Neural progenitor cell (in vitro differentiated cells): ENCODE data around the gene SWAP70. TPM values are rescaled to one million over a fixed set of nuclear protein-coding genes. Genes with fewer than 3 reads are reported as not detected.
A peak's percentile ranks its signal among the peaks of the same experiment; 100 is the strongest.

Source experiments
- DNase-seq: peaks from one replicate; pipeline ENCODE4 v3.0.0-alpha.2; 2016; ENCODE audit warnings: low spot score
- H2AFZ ChIP-seq: fragments of 200-600 bp; sonication (generic); replicated peaks from 2 replicates; pipeline ENCODE4 v1.6.1; 2016; ENCODE audit warnings: antibody characterized with exemption
- H3F3A ChIP-seq: fragments of 200-600 bp; sonication (generic); 2 replicates; pipeline ENCODE4 v1.6.1; 2016; ENCODE audit warnings: antibody characterized with exemption, low read depth
- H3K27ac ChIP-seq: fragments of 200-600 bp; sonication (generic); 2 replicates; pipeline ENCODE4 v1.5.1; 2016; ENCODE audit warnings: mild to moderate bottlenecking
- H3K27me3 ChIP-seq: fragments of 200-600 bp; sonication (generic); 2 replicates; pipeline ENCODE4 v1.6.1; 2016; ENCODE audit warnings: mild to moderate bottlenecking, moderate library complexity
- H3K36me3 ChIP-seq: fragments of 200-600 bp; sonication (generic); 2 replicates; pipeline ENCODE4 v1.5.1; 2016
- H3K4me1 ChIP-seq: fragments of 200-600 bp; sonication (generic); 2 replicates; pipeline ENCODE4 v1.6.1; 2016; ENCODE audit warnings: mixed run types
- H3K4me2 ChIP-seq: fragments of 200-600 bp; sonication (generic); 2 replicates; pipeline ENCODE4 v1.6.1; 2016
- H3K4me3 ChIP-seq: fragments of 200-600 bp; sonication (generic); 2 replicates; pipeline ENCODE4 v1.5.1; 2016
- H3K79me2 ChIP-seq: fragments of 200-600 bp; sonication (generic); 2 replicates; pipeline ENCODE4 v1.6.1; 2016; ENCODE audit warnings: low read depth
- H3K9ac ChIP-seq: fragments of 200-600 bp; sonication (generic); 2 replicates; pipeline ENCODE4 v1.6.1; 2016
- H3K9me3 ChIP-seq: fragments of 200-600 bp; sonication (generic); 2 replicates; pipeline ENCODE4 v1.5.1; 2016; ENCODE audit warnings: low read depth
- H4K20me1 ChIP-seq: fragments of 200-600 bp; sonication (generic); 2 replicates; pipeline ENCODE4 v1.6.1; 2016; ENCODE audit warnings: low read depth
- H3K27ac Mint-ChIP-seq: 3 replicates; pipeline ENCODE4 v1.8.0; 2021; ENCODE audit warnings: mixed read lengths
- H3K27me3 Mint-ChIP-seq: 2 replicates; pipeline ENCODE4 v1.8.0; 2022; ENCODE audit warnings: low read depth, mild to moderate bottlenecking, inconsistent platforms, moderate library complexity, mixed read lengths; ENCODE audit not compliant: insufficient read depth
- H3K36me3 Mint-ChIP-seq: 3 replicates; pipeline ENCODE4 v1.8.0; 2021; ENCODE audit warnings: mixed read lengths
- H3K4me1 Mint-ChIP-seq: 3 replicates; pipeline ENCODE4 v1.8.0; 2021; ENCODE audit warnings: mixed read lengths
- H3K4me3 Mint-ChIP-seq: 3 replicates; pipeline ENCODE4 v1.8.0; 2021; ENCODE audit warnings: mild to moderate bottlenecking, moderate library complexity, mixed read lengths
- H3K9me3 Mint-ChIP-seq: 3 replicates; pipeline ENCODE4 v1.8.0; 2020; ENCODE audit warnings: mixed read lengths
- EZH2 ChIP-seq: fragments of 200-600 bp; sonication (generic); IDR thresholded peaks from 2 replicates; pipeline ENCODE4 v1.6.1; 2017; ENCODE audit warnings: antibody characterized with exemption, mild to moderate bottlenecking, moderate library complexity
- EZH2phosphoT487 ChIP-seq: fragments of 200-600 bp; sonication (generic); IDR thresholded peaks from 2 replicates; pipeline ENCODE4 v1.6.1; 2017; ENCODE audit warnings: antibody characterized with exemption
- total RNA-seq: library from RNA; depleted of rRNA; stranded (reverse); fragments of >200 nt; gene quantifications from 2 replicates; pipeline ENCODE4 v1.2.3, GENCODE V29; 2015; ENCODE audit warnings: low replicate concordance
- TF ChIP-seq, protein P1 (sequence below): fragments of 200-600 bp; sonication (generic); IDR thresholded peaks from 2 replicates; pipeline ENCODE4 v1.5.1; 2017; ENCODE audit warnings: antibody characterized with exemption, mild to moderate bottlenecking

SWAP70 gene
- total RNA-seq, 1 donor from 2014 or later: 25.5 TPM

DNA sequence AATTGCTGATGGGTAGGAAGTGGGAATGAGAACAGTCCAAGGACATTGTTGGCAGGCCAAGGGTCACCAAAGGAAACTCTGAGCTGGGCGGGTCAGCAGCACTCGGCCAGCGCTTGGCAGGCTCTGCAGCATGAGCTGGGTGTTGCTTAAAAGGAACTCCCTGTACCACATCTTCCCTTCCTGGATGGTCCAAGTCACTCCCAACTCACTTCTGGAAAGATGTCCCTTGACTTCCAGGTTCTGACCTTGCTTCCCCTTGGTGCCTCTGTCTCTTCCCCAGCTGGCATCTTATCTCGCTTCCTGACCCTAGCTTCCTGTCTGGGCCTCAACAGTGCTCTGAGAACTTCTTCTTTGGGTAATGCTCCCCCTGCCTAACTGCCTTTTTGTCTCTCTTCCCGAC, 24.8 kb upstream of the SWAP70 start:
- Histone ChIP-seq H3K9me3 (no peaks in the 10 kb centered on the region), H3F3A (no peaks in the 10 kb centered on the region), H3K27me3 (no peaks in the 10 kb centered on the region), H2AFZ (peak overlapping the region; percentile 5), H3K36me3 (no peaks in the 10 kb centered on the region), H4K20me1 (no peaks in the 10 kb centered on the region), H3K4me1 (no peaks in the 10 kb centered on the region), H3K27ac (no peak overlapping the region), H3K4me2 (no peak overlapping the region), H3K9ac (no peak overlapping the region), H3K79me2 (no peaks in the 10 kb centered on the region), H3K4me3 (no peak overlapping the region)
- no peak for TF ChIP-seq EZH2phosphoT487
- TF ChIP-seq EZH2: no peak
- TF ChIP-seq, protein P1, sequence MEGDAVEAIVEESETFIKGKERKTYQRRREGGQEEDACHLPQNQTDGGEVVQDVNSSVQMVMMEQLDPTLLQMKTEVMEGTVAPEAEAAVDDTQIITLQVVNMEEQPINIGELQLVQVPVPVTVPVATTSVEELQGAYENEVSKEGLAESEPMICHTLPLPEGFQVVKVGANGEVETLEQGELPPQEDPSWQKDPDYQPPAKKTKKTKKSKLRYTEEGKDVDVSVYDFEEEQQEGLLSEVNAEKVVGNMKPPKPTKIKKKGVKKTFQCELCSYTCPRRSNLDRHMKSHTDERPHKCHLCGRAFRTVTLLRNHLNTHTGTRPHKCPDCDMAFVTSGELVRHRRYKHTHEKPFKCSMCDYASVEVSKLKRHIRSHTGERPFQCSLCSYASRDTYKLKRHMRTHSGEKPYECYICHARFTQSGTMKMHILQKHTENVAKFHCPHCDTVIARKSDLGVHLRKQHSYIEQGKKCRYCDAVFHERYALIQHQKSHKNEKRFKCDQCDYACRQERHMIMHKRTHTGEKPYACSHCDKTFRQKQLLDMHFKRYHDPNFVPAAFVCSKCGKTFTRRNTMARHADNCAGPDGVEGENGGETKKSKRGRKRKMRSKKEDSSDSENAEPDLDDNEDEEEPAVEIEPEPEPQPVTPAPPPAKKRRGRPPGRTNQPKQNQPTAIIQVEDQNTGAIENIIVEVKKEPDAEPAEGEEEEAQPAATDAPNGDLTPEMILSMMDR: no peak
- no peak for DNase-seq
- Mint-ChIP-seq H3K27me3 (no peaks in the 10 kb centered on the region), H3K4me3 (no peak overlapping the region), H3K36me3 (no peaks in the 10 kb centered on the region), H3K9me3 (no peaks in the 10 kb centered on the region), H3K27ac (no peak overlapping the region), H3K4me1 (no peaks in the 10 kb centered on the region)

DNA sequence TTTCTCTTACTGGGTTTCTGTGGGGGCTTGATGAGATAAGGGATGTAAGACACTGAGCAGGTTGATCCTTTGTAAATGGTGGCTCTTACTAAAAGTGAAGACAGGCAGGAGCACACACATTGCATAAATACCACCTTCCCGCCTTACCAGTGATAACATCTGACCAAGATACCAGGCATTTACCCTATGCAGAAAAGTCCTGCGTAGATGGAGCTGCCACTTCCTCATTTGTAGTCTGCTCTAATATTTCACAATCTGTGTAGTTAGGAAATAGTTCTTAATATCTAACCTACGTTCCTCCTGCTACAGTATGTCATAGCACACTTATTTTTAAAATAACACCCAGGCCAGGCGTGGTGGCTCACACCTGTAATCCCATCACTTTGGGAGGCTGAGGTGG, 23.9 kb upstream of the SWAP70 start:
- Histone ChIP-seq H3K79me2 (no peaks in the 10 kb centered on the region), H4K20me1 (no peaks in the 10 kb centered on the region), H3K36me3 (no peaks in the 10 kb centered on the region), H3F3A (no peaks in the 10 kb centered on the region), H2AFZ (no peak overlapping the region), H3K9me3 (no peaks in the 10 kb centered on the region), H3K27me3 (no peaks in the 10 kb centered on the region), H3K4me3 (no peak overlapping the region), H3K4me2 (no peak overlapping the region), H3K4me1 (no peaks in the 10 kb centered on the region), H3K9ac (no peak overlapping the region), H3K27ac (no peak overlapping the region)
- TF ChIP-seq, protein P1: no peak
- TF ChIP-seq EZH2phosphoT487 (no peak), EZH2 (no peak)
- Mint-ChIP-seq H3K27me3 (no peaks in the 10 kb centered on the region), H3K4me3 (no peak overlapping the region), H3K4me1 (no peaks in the 10 kb centered on the region), H3K9me3 (no peaks in the 10 kb centered on the region), H3K27ac (no peak overlapping the region), H3K36me3 (no peaks in the 10 kb centered on the region)
- DNase-seq: no peak

GRCh38 chr11:9642894-9643293, 21.0 kb upstream of the SWAP70 start:
- Histone ChIP-seq H4K20me1 (no peaks in the 10 kb centered on the region), H3K79me2 (no peaks in the 10 kb centered on the region), H3K36me3 (no peaks in the 10 kb centered on the region), H3K27me3 (no peaks in the 10 kb centered on the region), H3K27ac (no peak overlapping the region), H2AFZ (no peak overlapping the region), H3K4me3 (no peak overlapping the region), H3K9me3 (no peaks in the 10 kb centered on the region), H3K9ac (no peak overlapping the region), H3F3A (no peaks in the 10 kb centered on the region), H3K4me1 (no peaks in the 10 kb centered on the region), H3K4me2 (no peak overlapping the region)
- Mint-ChIP-seq H3K27me3 (peaks cover 2% of the 10 kb centered on the region), H3K4me3 (no peak overlapping the region), H3K9me3 (peaks cover under 1% of the 10 kb centered on the region), H3K4me1 (no peaks in the 10 kb centered on the region), H3K36me3 (no peaks in the 10 kb centered on the region), H3K27ac (no peak overlapping the region)
- no peak for DNase-seq
- TF ChIP-seq EZH2 (no peak), EZH2phosphoT487 (no peak)
- TF ChIP-seq, protein P1: no peak

GRCh38 chr11:9643751-9644150, 20.1 kb upstream of the SWAP70 start:
- Histone ChIP-seq H3K79me2 (no peaks in the 10 kb centered on the region), H3K27ac (no peak overlapping the region), H3K27me3 (no peaks in the 10 kb centered on the region), H4K20me1 (no peaks in the 10 kb centered on the region), H3K4me2 (no peak overlapping the region), H3F3A (no peaks in the 10 kb centered on the region), H3K9me3 (no peaks in the 10 kb centered on the region), H3K36me3 (no peaks in the 10 kb centered on the region), H3K9ac (no peak overlapping the region), H3K4me3 (no peak overlapping the region), H2AFZ (no peak overlapping the region), H3K4me1 (no peaks in the 10 kb centered on the region)
- Mint-ChIP-seq H3K36me3 (no peaks in the 10 kb centered on the region), H3K27me3 (peaks cover 2% of the 10 kb centered on the region), H3K9me3 (peaks cover 5% of the 10 kb centered on the region), H3K27ac (no peak overlapping the region), H3K4me1 (no peaks in the 10 kb centered on the region), H3K4me3 (no peak overlapping the region)
- no peak for DNase-seq
- TF ChIP-seq, protein P1: no peak
- TF ChIP-seq EZH2 (no peak), EZH2phosphoT487 (no peak)
